AG04450 (cell line): ENCODE data around the gene SH3D19. TPM values are rescaled to one million over a fixed set of nuclear protein-coding genes. Genes with fewer than 3 reads are reported as not detected.

Experiments
- CTCF ChIA-PET: fragments of 300-600, 350-600 bp; formaldehyde crosslinking; extraction: SDS; loops from one replicate; lab custom pipeline; 2022; ENCODE audit warnings: antibody characterized with exemption, inconsistent platforms; lab: Charles Lee
- POLR2A ChIA-PET: fragments of 350-600 bp; formaldehyde crosslinking; extraction: SDS; loops from one replicate; lab custom pipeline; 2021; ENCODE audit warnings: antibody characterized with exemption, inconsistent platforms; lab: Yijun Ruan, JAX
- DNase-seq: peaks from one replicate; pipeline ENCODE4 v3.0.0-alpha.2; 2011; ENCODE audit warnings: low read depth, low spot score
- H3K27ac ChIP-seq: one replicate; pipeline ENCODE4 v1.5.1; 2012; ENCODE audit warnings: low read depth, low read length, control low read depth
- H3K27me3 ChIP-seq: one replicate; pipeline ENCODE4 v1.6.0; 2012; ENCODE audit warnings: low read length; ENCODE audit not compliant: control insufficient read depth, insufficient read depth
- H3K4me3 ChIP-seq: 2 replicates; pipeline ENCODE4 v1.5.1; 2011; ENCODE audit warnings: mild to moderate bottlenecking, low read depth, low read length, control low read depth
- H3K9me3 ChIP-seq: 2 replicates; pipeline ENCODE4 v1.5.1; 2012; ENCODE audit warnings: low read length; ENCODE audit not compliant: control insufficient read depth, insufficient read depth
- CTCF ChIP-seq: IDR thresholded peaks from 2 replicates; pipeline ENCODE4 v1.5.1; 2011; ENCODE audit warnings: low read depth, low read length, control low read depth, inconsistent platforms
- polyA plus RNA-seq: library from polyadenylated mRNA; depleted of rRNA; stranded (reverse); fragments of >200 nt; gene quantifications from 2 replicates; pipeline ENCODE4 v1.2.3, GENCODE V29; 2011

SH3D19 gene
- polyA plus RNA-seq, 1 experiment, result 32.6 TPM

GRCh38 chr4:151316645-151317044 is 8.8 kb downstream of the SH3D19 start:
- ChIA-PET CTCF (interaction anchor here (0.6 to 1.2 kb wide), 2 partner anchors 12 to 257 kb away, joined by 3 to 5 read pairs; no protein-coding TSS in a partner anchor), POLR2A (interaction anchor here (1.0 kb wide), 1 partner anchor 9 kb away, joined by 4 read pairs; the partner anchor contains the start of gene SH3D19)
- no peaks in the 10 kb centered on the region for H3K27me3 ChIP-seq

GRCh38 chr4:151315212-151315886 is 10.1 kb downstream of the SH3D19 start:
- CTCF ChIA-PET, result no interaction called here
- H3K4me3 ChIP-seq, result no peak overlapping the region
- TF ChIP-seq CTCF, result no peak
- no peak for DNase-seq
- POLR2A ChIA-PET, result no interaction called here
- H3K9me3 ChIP-seq, result no peaks in the 10 kb centered on the region
- H3K27ac ChIP-seq, result no peak overlapping the region
- H3K27me3 ChIP-seq, result no peaks in the 10 kb centered on the region

More at GRCh38 chr4:151316645-151317044, 8.8 kb downstream of the SH3D19 start:
- H3K4me3 ChIP-seq, result no peak overlapping the region
- no peak for TF ChIP-seq CTCF
- H3K9me3 ChIP-seq, result no peaks in the 10 kb centered on the region
- DNase-seq, result no peak
- H3K27ac ChIP-seq, result no peak overlapping the region

- no peak for TF ChIP-seq CTCF
- ChIA-PET CTCF (interaction anchor here (1.9 kb wide), 1 partner anchor 38 kb away, joined by 5 read pairs; the partner anchor contains the start of gene PRSS48), POLR2A (no interaction called here)
- no peak overlapping the region for H3K27ac ChIP-seq
- no peaks in the 10 kb centered on the region for H3K27me3 ChIP-seq
- DNase-seq, result no peak
- no peak overlapping the region for H3K4me3 ChIP-seq
- H3K9me3 ChIP-seq, result no peaks in the 10 kb centered on the region
Observed at GRCh38 chr4:151314479-151314878, 10.9 kb downstream of the SH3D19 start.

- CTCF ChIA-PET, result interaction anchor here (1.9 kb wide), 1 partner anchor 37 kb away, joined by 5 read pairs; the partner anchor contains the start of gene PRSS48
Observed at GRCh38 chr4:151314010-151314355, 11.4 kb downstream of the SH3D19 start.

More at GRCh38 chr4:151314010-151314355, 11.4 kb downstream of the SH3D19 start:
- Histone ChIP-seq H3K27me3 (no peaks in the 10 kb centered on the region), H3K9me3 (no peaks in the 10 kb centered on the region), H3K4me3 (no peak overlapping the region), H3K27ac (no peak overlapping the region)
- POLR2A ChIA-PET, result no interaction called here
- TF ChIP-seq CTCF, result no peak
- no peak for DNase-seq
